Activated naive CD4-positive, alpha-beta T cell (primary cell): ENCODE results near the gene CYP2C18.
"Not testable (repeated sequence)": the region's sequence is repeated elsewhere in the genome, so short reads cannot be mapped to it uniquely, and the experiment has no call there.

Experiments
- DNase-seq, 4 experiments: peaks; one replicate each; lab custom pipeline; 2025; lab: John Stamatoyannopoulos, UW

The CYP2C18 gene

GRCh38 chr10:94683214-94684054 is at the start of gene CYP2C18:
Gene CYP2C18 (plus strand): TSS chr10:94683729. CDS start chr10:94683820, 91 bp downstream.
- DNase-seq: no peak

GRCh38 chr10:94638097-94638496 is 45.4 kb upstream of the CYP2C18 start:
- DNase-seq: not testable (repeated sequence)

- no peak for DNase-seq
Measured at GRCh38 chr10:94639902-94640301, 43.6 kb upstream of the CYP2C18 start.

- no peak for DNase-seq
Measured at GRCh38 chr10:94640562-94640961, 43.0 kb upstream of the CYP2C18 start.

- no peak for DNase-seq
Measured at GRCh38 chr10:94641480-94641879, 42.0 kb upstream of the CYP2C18 start.

- DNase-seq: no peak
Measured at GRCh38 chr10:94644352-94644751, 39.2 kb upstream of the CYP2C18 start.

GRCh38 chr10:94645285-94645684 is 38.2 kb upstream of the CYP2C18 start:
- no peak for DNase-seq

- DNase-seq: not testable (repeated sequence)
Measured at GRCh38 chr10:94655201-94655600, 28.3 kb upstream of the CYP2C18 start.

- DNase-seq: not testable (repeated sequence)
Measured at GRCh38 chr10:94663061-94663460, 20.5 kb upstream of the CYP2C18 start.

- no peak for DNase-seq
Measured at GRCh38 chr10:94666391-94667102, 17.0 kb upstream of the CYP2C18 start.

- no peak for DNase-seq
Measured at GRCh38 chr10:94673614-94674321, 9.8 kb upstream of the CYP2C18 start.

- DNase-seq: no peak
Measured at GRCh38 chr10:94676496-94676895, 7.0 kb upstream of the CYP2C18 start.

GRCh38 chr10:94677691-94678090 is 5.8 kb upstream of the CYP2C18 start:
- no peak for DNase-seq

- DNase-seq: no peak
Measured at GRCh38 chr10:94678475-94678874, 5.1 kb upstream of the CYP2C18 start.

- no peak for DNase-seq
Measured at GRCh38 chr10:94680544-94680943, 3.0 kb upstream of the CYP2C18 start.

GRCh38 chr10:94682636-94683035 is 893 bp upstream of the CYP2C18 start:
- DNase-seq: not testable (repeated sequence)

GRCh38 chr10:94687625-94688248 is 4.2 kb downstream of the CYP2C18 start:
- DNase-seq: no peak

GRCh38 chr10:94706089-94706488 is 22.6 kb downstream of the CYP2C18 start:
- no peak for DNase-seq

GRCh38 chr10:94710578-94710977 is 27.0 kb downstream of the CYP2C18 start:
- no peak for DNase-seq

GRCh38 chr10:94725871-94726270 is 42.3 kb downstream of the CYP2C18 start:
- no peak for DNase-seq

- DNase-seq: no peak
Measured at GRCh38 chr10:94735197-94735596, 51.7 kb downstream of the CYP2C18 start.

- no peak for DNase-seq
Measured at GRCh38 chr10:94738588-94738987, 55.1 kb downstream of the CYP2C18 start.
